K562 (cell line): Measurements from ENCODE around the gene SYF2. TPM values are rescaled to one million over a fixed set of nuclear protein-coding genes. Genes with fewer than 3 reads are reported as not detected.

Source experiments
- CBFA2T2 ChIP-seq: fragments of 450-650 bp; conservative IDR thresholded peaks from 2 replicates; pipeline ENCODE4 v1.6.1; 2017; ENCODE audit warnings: mild to moderate bottlenecking
- ELF4 ChIP-seq: fragments of 450-650 bp; formaldehyde crosslinking; IDR thresholded peaks from 2 replicates; pipeline ENCODE4 v1.4.0; 2022; ENCODE audit warnings: missing genetic modification characterization
- EZH2 ChIP-seq: IDR thresholded peaks from 2 replicates; pipeline ENCODE4 v1.6.1; 2012; ENCODE audit warnings: low read depth, mild to moderate bottlenecking, inconsistent platforms, low read length, borderline replicate concordance
- HDAC2 ChIP-seq: fragments of 450-650 bp; IDR thresholded peaks from 2 replicates; pipeline ENCODE4 v1.6.1; 2016; ENCODE audit warnings: mild to moderate bottlenecking
- HLTF ChIP-seq: fragments of 450-650 bp; IDR thresholded peaks from 2 replicates; pipeline ENCODE4 v1.6.1; 2016
- PHB2 ChIP-seq: fragments of 450-650 bp; IDR thresholded peaks from 2 replicates; pipeline ENCODE4 v1.6.1; 2017; ENCODE audit warnings: low read depth
- POLR2A ChIP-seq: fragments of 450-650 bp; conservative IDR thresholded peaks from 2 replicates; pipeline ENCODE4 v1.6.1; 2016
- PURB ChIP-seq: sonication (generic); formaldehyde crosslinking; IDR thresholded peaks from 2 replicates; pipeline ENCODE4 v1.9.0; 2021; ENCODE audit warnings: low read depth, mild to moderate bottlenecking, missing genetic modification reagents
- TEAD1 ChIP-seq, 2 experiments: fragments of 450-650 bp in 1 of 2; sonication (generic) in 1 of 2; formaldehyde crosslinking; IDR thresholded peaks; 2 replicates each; pipeline versions ENCODE4 v1.4.0 to v1.8.0; 2020 to 2022; ENCODE audit warnings: mild to moderate bottlenecking in 2 of 2, missing genetic modification reagents in 1 of 2
- WHSC1 ChIP-seq: IDR thresholded peaks from one replicate; pipeline ENCODE4 v1.6.1; 2012; ENCODE audit warnings: low read length, control low read depth, inconsistent platforms
- YY1 ChIP-seq, 3 experiments: IDR thresholded peaks; 2 replicates each; pipeline ENCODE4 v1.6.1; 2011; ENCODE audit warnings: low read length in 2 of 3, mild to moderate bottlenecking in 2 of 3, moderate library complexity in 2 of 3, borderline replicate concordance in 1 of 3, control low read depth in 1 of 3, low read depth in 1 of 3; ENCODE audit not compliant: insufficient read depth in 3 of 3, insufficient replicate concordance in 2 of 3, control insufficient read depth in 1 of 3, insufficient read length in 1 of 3; ENCODE audit errors: extremely low read depth in 1 of 3
- ZNF23 ChIP-seq: fragments of 250-450 bp; sonication (Bioruptor Pico); IDR thresholded peaks from 2 replicates; pipeline ENCODE4 v1.4.0; 2020; ENCODE audit warnings: mild to moderate bottlenecking
- ZNF445 ChIP-seq: fragments of 250-450 bp; sonication (Bioruptor Pico); IDR thresholded peaks from 2 replicates; pipeline ENCODE4 v1.4.0; 2020; ENCODE audit warnings: low read depth, mild to moderate bottlenecking, moderate library complexity
- polyA plus RNA-seq, 8 experiments: library from polyadenylated mRNA; depleted of rRNA in 4 of 8; stranded (reverse) in 5 of 8; unstranded in 3 of 8; fragments of >200 nt; fragmentation: Nextera tagmentation in 2 of 8; fragmentation: Illumina TruSeq in 1 of 8; extraction: Ambion mirVana in 2 of 8; extraction: Trizol in 1 of 8; gene quantifications; 2 replicates each; pipeline versions ENCODE4 v1.2.1 to v1.2.3, GENCODE V29; 2011 to 2014; ENCODE audit warnings: inconsistent platforms in 1 of 8, missing spikeins in 1 of 8
- total RNA-seq, 7 experiments: library from RNA; depleted of rRNA in 6 of 7; stranded (reverse); fragments of >200 nt in 6 of 7; fragmentation: Illumina TruSeq in 2 of 7; extraction: Trizol in 2 of 7; gene quantifications; 2 replicates each; pipeline versions ENCODE4 v1.2.1 to v1.2.3, GENCODE V29; 2011 to 2021; ENCODE audit warnings: low replicate concordance in 1 of 7
- TF ChIP-seq, protein P1 (sequence below): sonication (generic); formaldehyde crosslinking; IDR thresholded peaks from 2 replicates; pipeline ENCODE4 v1.8.0; 2023; ENCODE audit warnings: mild to moderate bottlenecking, missing genetic modification reagents
- TF ChIP-seq, protein P2 (sequence below): fragments of 200-400 bp; formaldehyde crosslinking; IDR thresholded peaks from 2 replicates; pipeline ENCODE4 v1.6.1; 2017; ENCODE audit warnings: mild to moderate bottlenecking, low read depth, low read length, moderate library complexity
- TF ChIP-seq, protein P3 (sequence below): fragments of 450-650 bp; IDR thresholded peaks from 2 replicates; pipeline ENCODE4 v1.6.1; 2017; ENCODE audit warnings: antibody characterized with exemption
- TF ChIP-seq, protein P4 (sequence below), 2 experiments: fragments of 200-800 bp in 1 of 2; sonication (Bioruptor generic) in 1 of 2; sonication (generic) in 1 of 2; formaldehyde crosslinking in 1 of 2; IDR thresholded peaks in 1 of 2; conservative IDR thresholded peaks in 1 of 2; 2 replicates each; pipeline versions ENCODE4 v1.5.0 to v1.6.1; 2016 to 2020; ENCODE audit warnings: missing compliant biosample characterization in 1 of 2, missing genetic modification characterization in 1 of 2, missing genetic modification reagents in 1 of 2
- TF ChIP-seq, protein P5 (sequence below): sonication (generic); formaldehyde crosslinking; IDR thresholded peaks from 2 replicates; pipeline ENCODE4 v1.8.1; 2023; ENCODE audit warnings: mild to moderate bottlenecking, missing genetic modification reagents

SYF2 gene
- total and polyA plus RNA-seq, 9 of the 15 experiments (the other 6 are each of a cell fraction or from before 2014, with no cell fraction given) = 20.9 to 69.0 (median 43.2) TPM

DNA sequence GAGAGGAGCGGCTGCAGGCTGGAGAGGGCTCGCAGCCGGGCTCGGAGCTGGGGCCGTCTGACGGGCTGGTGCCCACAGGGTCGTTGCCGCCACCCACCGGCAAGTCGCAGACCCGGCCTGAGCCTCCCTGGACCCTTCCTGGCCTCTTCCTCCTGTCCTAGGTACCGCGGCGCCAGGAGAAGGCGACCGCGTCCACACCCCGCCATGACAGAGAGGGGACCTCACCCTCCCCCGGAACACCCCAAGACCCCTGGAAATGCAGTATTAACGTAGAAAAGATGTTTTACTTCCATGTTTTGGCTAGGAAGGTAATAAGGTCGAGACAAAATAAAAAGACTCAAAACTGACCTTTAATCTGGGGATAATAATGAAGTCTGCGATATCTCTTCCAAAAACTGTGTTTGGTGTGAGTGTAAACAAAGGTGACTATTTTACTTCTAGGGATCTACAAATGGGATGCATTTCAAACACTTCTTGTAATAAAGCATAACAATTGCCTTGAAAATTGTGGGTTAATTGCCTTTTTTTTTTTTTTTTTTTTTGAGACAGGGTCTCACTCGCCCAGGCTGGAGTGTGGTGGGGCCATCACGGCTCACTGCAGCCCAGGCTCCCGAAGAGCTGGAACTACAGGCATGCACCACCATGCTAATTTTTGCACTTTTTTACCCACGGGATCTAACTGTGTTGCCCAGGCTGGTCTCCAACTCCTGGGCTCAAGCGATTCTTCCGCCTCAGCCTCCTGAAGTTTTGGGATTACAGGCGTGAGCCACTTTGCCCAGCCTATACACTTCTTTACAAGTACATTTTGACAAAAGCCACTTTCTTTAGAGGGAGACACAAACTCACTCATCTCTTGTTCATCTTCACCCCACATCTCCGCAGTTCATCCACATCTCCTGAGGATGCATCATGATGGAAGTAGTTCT, 15.8 kb upstream of the SYF2 start (continued):
- TF ChIP-seq, protein P1, sequence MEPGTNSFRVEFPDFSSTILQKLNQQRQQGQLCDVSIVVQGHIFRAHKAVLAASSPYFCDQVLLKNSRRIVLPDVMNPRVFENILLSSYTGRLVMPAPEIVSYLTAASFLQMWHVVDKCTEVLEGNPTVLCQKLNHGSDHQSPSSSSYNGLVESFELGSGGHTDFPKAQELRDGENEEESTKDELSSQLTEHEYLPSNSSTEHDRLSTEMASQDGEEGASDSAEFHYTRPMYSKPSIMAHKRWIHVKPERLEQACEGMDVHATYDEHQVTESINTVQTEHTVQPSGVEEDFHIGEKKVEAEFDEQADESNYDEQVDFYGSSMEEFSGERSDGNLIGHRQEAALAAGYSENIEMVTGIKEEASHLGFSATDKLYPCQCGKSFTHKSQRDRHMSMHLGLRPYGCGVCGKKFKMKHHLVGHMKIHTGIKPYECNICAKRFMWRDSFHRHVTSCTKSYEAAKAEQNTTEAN = no peak
- TF ChIP-seq ELF4 (CRISPR knock-in tag) = no peak
- no peak for TF ChIP-seq PHB2
- TF ChIP-seq WHSC1 = no peak
- TF ChIP-seq HDAC2 = no peak
- no peak for TF ChIP-seq ZNF445
- TF ChIP-seq YY1 (IDR thresholded peaks at IDR 0.05; ENCODE audit: borderline replicate concordance in 1 of 3, control insufficient read depth in 1 of 3, extremely low read depth in 1 of 3, insufficient read depth in 3 of 3, insufficient read length in 1 of 3, insufficient replicate concordance in 2 of 3, low read depth in 1 of 3, low read length in 2 of 3) = peak in 2 of 3 experiments; percentile 63 to 67
- TF ChIP-seq POLR2A = no peak
- TF ChIP-seq, protein P2, sequence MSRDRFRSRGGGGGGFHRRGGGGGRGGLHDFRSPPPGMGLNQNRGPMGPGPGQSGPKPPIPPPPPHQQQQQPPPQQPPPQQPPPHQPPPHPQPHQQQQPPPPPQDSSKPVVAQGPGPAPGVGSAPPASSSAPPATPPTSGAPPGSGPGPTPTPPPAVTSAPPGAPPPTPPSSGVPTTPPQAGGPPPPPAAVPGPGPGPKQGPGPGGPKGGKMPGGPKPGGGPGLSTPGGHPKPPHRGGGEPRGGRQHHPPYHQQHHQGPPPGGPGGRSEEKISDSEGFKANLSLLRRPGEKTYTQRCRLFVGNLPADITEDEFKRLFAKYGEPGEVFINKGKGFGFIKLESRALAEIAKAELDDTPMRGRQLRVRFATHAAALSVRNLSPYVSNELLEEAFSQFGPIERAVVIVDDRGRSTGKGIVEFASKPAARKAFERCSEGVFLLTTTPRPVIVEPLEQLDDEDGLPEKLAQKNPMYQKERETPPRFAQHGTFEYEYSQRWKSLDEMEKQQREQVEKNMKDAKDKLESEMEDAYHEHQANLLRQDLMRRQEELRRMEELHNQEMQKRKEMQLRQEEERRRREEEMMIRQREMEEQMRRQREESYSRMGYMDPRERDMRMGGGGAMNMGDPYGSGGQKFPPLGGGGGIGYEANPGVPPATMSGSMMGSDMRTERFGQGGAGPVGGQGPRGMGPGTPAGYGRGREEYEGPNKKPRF = no peak
- TF ChIP-seq TEAD1 (CRISPR knock-in tag; IDR thresholded peaks at IDR 0.05) = 0 out of 4 replicates have a peak, but pooled peaks of 1 of the 2 experiments have one; percentile 22
- no peak for TF ChIP-seq CBFA2T2
- TF ChIP-seq, protein P3, sequence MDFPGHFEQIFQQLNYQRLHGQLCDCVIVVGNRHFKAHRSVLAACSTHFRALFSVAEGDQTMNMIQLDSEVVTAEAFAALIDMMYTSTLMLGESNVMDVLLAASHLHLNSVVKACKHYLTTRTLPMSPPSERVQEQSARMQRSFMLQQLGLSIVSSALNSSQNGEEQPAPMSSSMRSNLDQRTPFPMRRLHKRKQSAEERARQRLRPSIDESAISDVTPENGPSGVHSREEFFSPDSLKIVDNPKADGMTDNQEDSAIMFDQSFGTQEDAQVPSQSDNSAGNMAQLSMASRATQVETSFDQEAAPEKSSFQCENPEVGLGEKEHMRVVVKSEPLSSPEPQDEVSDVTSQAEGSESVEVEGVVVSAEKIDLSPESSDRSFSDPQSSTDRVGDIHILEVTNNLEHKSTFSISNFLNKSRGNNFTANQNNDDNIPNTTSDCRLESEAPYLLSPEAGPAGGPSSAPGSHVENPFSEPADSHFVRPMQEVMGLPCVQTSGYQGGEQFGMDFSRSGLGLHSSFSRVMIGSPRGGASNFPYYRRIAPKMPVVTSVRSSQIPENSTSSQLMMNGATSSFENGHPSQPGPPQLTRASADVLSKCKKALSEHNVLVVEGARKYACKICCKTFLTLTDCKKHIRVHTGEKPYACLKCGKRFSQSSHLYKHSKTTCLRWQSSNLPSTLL = no peak
- TF ChIP-seq EZH2 = no peak
- TF ChIP-seq PURB (CRISPR knock-in tag) = no peak
- no peak for TF ChIP-seq ZNF23 (CRISPR knock-in tag)
- TF ChIP-seq HLTF = no peak
- TF ChIP-seq, protein P4, sequence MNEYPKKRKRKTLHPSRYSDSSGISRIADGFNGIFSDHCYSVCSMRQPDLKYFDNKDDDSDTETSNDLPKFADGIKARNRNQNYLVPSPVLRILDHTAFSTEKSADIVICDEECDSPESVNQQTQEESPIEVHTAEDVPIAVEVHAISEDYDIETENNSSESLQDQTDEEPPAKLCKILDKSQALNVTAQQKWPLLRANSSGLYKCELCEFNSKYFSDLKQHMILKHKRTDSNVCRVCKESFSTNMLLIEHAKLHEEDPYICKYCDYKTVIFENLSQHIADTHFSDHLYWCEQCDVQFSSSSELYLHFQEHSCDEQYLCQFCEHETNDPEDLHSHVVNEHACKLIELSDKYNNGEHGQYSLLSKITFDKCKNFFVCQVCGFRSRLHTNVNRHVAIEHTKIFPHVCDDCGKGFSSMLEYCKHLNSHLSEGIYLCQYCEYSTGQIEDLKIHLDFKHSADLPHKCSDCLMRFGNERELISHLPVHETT (CRISPR knock-in tag; conservative IDR thresholded peaks at IDR 0.05 in 1 of 2, IDR thresholded peaks at IDR 0.05 in 1 of 2) = no peak
- TF ChIP-seq, protein P5, sequence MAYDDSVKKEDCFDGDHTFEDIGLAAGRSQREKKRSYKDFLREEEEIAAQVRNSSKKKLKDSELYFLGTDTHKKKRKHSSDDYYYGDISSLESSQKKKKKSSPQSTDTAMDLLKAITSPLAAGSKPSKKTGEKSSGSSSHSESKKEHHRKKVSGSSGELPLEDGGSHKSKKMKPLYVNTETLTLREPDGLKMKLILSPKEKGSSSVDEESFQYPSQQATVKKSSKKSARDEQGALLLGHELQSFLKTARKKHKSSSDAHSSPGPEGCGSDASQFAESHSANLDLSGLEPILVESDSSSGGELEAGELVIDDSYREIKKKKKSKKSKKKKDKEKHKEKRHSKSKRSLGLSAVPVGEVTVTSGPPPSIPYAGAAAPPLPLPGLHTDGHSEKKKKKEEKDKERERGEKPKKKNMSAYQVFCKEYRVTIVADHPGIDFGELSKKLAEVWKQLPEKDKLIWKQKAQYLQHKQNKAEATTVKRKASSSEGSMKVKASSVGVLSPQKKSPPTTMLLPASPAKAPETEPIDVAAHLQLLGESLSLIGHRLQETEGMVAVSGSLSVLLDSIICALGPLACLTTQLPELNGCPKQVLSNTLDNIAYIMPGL (CRISPR knock-in tag) = 0 out of 2 replicates have a peak, but pooled peaks have one; percentile 13
